Endothelial cell (in vitro differentiated cells): ENCODE data around the gene SH3BP1. TPM values are rescaled to one million over a fixed set of nuclear protein-coding genes. Genes with fewer than 3 reads are reported as not detected.
A peak's percentile ranks its signal among the peaks of the same experiment; 100 is the strongest.

Experiments
- DNase-seq: peaks from one replicate; pipeline ENCODE4 v3.0.0; 2021; ENCODE audit warnings: low spot score
- H3K27ac Mint-ChIP-seq: one replicate; pipeline ENCODE4 v1.8.0; 2021; ENCODE audit warnings: mixed read lengths, inconsistent platforms; ENCODE audit not compliant: unreplicated experiment
- H3K27me3 Mint-ChIP-seq: one replicate; pipeline ENCODE4 v1.8.0; 2021; ENCODE audit warnings: mild to moderate bottlenecking, moderate library complexity, mixed read lengths, inconsistent platforms; ENCODE audit not compliant: unreplicated experiment
- H3K36me3 Mint-ChIP-seq: one replicate; pipeline ENCODE4 v1.8.0; 2021; ENCODE audit warnings: mild to moderate bottlenecking, low read depth, mixed read lengths, inconsistent platforms; ENCODE audit not compliant: unreplicated experiment
- H3K4me1 Mint-ChIP-seq: one replicate; pipeline ENCODE4 v1.8.0; 2021; ENCODE audit warnings: mild to moderate bottlenecking, mixed read lengths, inconsistent platforms; ENCODE audit not compliant: unreplicated experiment
- H3K4me3 Mint-ChIP-seq: one replicate; pipeline ENCODE4 v1.8.0; 2021; ENCODE audit warnings: mild to moderate bottlenecking, mixed read lengths, inconsistent platforms; ENCODE audit not compliant: unreplicated experiment
- H3K9me3 Mint-ChIP-seq: one replicate; pipeline ENCODE4 v1.8.0; 2021; ENCODE audit warnings: mixed read lengths, inconsistent platforms; ENCODE audit not compliant: unreplicated experiment
- total RNA-seq: library from RNA; stranded (reverse); fragmentation: NEBNext Ultra II Directional; extraction: Animal tissue kit (Norgen Biotek cat#: 25700); gene quantifications from one replicate; pipeline ENCODE4 v1.2.1, GENCODE V29; 2021; ENCODE audit not compliant: unreplicated experiment
- TF ChIP-seq, protein P1 (sequence below): fragments of 200-600 bp; sonication (generic); IDR thresholded peaks from one replicate; pipeline ENCODE4 v1.5.0; 2021; ENCODE audit warnings: antibody characterized with exemption; ENCODE audit not compliant: unreplicated experiment

Gene SH3BP1
- total RNA-seq, 1 donor from 2014 or later: 11.6 TPM

DNA sequence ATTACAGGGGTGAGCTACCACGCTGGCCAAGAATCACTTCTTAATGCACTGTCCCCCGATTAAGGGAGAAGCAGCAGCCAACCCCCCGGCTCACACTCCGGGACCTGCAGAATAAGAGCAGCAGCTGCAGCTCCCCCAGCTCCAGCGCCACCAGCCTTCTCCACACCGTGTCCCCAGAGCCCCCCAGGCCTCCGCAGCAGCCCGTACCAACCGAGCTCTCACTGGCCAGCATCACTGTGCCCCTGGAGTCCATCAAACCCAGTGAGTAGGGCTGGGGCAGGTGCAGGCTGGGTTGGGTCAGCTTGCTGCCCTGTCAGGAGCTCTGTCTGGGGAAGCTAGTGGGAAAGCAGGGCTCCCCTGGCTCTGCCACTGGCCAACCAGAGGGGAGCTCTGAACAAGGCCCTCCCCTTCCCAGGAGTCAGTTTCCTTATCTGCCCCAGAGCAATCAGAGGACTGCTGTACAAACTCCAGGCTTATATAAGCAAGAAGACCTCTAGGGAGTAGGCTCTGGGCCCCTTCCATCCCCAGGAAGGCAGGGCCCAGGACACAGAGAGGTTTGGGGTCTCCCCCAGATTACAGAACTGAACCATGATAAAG lies 8.5 kb upstream of the SH3BP1 start:
- peaks cover 5% of the 10 kb centered on the region for H3K27me3 Mint-ChIP-seq
- no peak overlapping the region for H3K27ac Mint-ChIP-seq
- peaks cover 3% of the 10 kb centered on the region for H3K36me3 Mint-ChIP-seq
- no peaks in the 10 kb centered on the region for H3K9me3 Mint-ChIP-seq
- TF ChIP-seq, protein P1, sequence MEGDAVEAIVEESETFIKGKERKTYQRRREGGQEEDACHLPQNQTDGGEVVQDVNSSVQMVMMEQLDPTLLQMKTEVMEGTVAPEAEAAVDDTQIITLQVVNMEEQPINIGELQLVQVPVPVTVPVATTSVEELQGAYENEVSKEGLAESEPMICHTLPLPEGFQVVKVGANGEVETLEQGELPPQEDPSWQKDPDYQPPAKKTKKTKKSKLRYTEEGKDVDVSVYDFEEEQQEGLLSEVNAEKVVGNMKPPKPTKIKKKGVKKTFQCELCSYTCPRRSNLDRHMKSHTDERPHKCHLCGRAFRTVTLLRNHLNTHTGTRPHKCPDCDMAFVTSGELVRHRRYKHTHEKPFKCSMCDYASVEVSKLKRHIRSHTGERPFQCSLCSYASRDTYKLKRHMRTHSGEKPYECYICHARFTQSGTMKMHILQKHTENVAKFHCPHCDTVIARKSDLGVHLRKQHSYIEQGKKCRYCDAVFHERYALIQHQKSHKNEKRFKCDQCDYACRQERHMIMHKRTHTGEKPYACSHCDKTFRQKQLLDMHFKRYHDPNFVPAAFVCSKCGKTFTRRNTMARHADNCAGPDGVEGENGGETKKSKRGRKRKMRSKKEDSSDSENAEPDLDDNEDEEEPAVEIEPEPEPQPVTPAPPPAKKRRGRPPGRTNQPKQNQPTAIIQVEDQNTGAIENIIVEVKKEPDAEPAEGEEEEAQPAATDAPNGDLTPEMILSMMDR: no peak
- peaks cover 24% of the 10 kb centered on the region for H3K4me1 Mint-ChIP-seq
- H3K4me3 Mint-ChIP-seq: peak overlapping the region; percentile 25
- DNase-seq: no peak

DNA sequence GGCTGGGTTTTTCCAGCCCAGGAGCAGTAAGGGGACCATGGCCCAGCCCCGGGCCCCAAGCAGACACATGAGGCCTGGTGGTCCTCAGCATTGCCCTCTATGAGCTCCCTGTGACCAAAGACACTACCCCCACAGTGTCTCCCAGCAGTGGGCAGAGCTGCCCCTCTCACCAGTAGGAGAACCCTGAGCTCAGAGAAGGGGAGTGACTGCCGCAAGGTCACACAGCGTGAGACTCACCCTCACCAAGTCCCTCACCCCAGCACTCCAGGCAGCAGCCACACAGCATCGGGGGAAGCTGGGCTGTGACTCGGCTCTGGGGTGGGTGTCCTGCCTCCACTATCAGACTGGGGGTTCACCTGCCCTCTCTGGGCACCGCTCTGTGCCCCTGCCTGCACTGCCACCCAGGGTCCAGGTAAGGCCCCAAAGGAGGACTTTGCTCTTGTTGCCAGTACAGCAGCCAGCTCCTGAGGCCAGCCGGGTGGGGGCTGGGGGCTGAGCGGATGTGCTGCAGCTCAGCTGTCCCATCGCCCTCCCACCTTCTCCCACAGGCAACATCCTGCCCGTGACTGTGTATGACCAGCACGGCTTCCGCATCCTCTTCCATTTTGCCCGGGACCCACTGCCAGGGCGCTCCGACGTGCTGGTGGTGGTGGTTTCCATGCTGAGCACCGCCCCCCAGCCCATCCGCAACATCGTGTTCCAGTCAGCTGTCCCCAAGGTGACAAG lies 7.9 kb upstream of the SH3BP1 start:
- no peak for DNase-seq
- Mint-ChIP-seq H3K27ac (no peak overlapping the region), H3K9me3 (no peaks in the 10 kb centered on the region), H3K27me3 (peaks cover 5% of the 10 kb centered on the region), H3K36me3 (peaks cover 3% of the 10 kb centered on the region), H3K4me3 (peak overlapping the region; percentile 25), H3K4me1 (peaks cover 23% of the 10 kb centered on the region)
- TF ChIP-seq, protein P1: no peak

DNA sequence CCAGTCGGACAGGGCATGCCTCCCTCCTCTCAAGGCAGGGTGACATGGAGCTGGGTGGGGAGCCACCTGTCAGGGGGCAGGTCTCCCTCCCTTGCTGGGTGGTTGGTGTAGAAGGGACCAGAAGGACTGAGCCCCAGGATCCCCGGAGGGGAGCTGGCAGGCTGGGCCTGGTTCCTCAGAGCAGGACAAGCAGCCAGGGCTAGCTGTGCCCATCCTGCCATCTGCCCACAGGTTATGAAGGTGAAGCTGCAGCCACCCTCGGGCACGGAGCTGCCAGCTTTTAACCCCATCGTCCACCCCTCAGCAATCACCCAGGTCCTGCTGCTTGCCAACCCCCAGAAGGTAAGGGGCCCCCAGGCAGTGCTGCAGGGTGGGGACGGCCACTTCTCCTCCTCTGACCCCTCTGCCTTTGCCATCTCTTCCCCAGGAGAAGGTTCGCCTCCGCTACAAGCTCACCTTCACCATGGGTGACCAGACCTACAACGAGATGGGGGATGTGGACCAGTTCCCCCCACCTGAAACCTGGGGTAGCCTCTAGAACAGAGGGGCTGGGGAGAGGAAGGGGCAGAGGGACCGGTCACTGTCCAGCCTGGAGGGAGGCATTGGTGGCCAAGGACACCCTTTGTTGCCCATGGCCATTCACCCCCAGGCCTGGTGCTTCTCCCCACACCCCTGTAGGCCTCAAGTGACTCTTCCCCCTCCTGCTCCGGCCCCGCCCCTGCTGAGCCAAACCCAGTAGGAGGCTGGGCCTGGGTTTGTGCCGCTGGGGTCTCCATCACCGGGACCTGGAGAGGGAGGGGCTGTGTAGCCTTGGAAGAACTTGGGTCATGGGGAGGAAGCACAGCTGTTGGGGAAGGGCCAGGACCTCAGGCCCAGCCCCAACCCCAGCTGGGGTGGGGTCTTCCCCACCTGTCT lies 7.0 kb upstream of the SH3BP1 start:
- no peak for DNase-seq
- peaks cover 3% of the 10 kb centered on the region for H3K36me3 Mint-ChIP-seq
- H3K4me3 Mint-ChIP-seq: no peak overlapping the region
- TF ChIP-seq, protein P1: no peak
- H3K27ac Mint-ChIP-seq: no peak overlapping the region
- peaks cover 15% of the 10 kb centered on the region for H3K4me1 Mint-ChIP-seq
- H3K27me3 Mint-ChIP-seq: peaks cover 2% of the 10 kb centered on the region
- H3K9me3 Mint-ChIP-seq: no peaks in the 10 kb centered on the region

DNA sequence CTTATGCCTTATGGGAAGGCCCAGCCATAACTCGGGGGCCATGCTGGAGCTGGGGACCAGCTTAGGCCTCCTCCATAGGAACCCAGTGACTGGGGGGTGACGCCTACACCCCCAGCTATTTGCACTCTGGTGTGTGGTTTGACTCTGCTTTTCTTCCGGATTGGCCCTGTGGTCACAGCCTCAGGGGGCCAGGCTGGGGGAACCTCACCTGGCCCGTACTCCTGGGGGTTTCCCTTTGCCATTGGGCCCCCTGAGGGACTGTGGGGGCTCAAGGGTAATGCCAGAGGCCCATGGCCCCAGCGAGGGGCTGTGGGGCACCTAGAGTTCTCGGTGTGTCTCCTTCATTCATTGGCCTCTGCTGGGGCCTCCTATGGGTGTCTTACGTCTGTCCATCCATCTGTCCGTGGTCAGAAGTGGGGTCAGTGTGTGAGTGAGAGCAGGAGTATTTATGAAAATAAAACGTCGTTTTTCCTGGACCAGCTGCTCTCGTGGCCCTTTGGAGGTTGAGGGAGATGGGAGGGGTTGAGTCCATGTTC lies 6.3 kb upstream of the SH3BP1 start:
- Mint-ChIP-seq H3K9me3 (no peaks in the 10 kb centered on the region), H3K4me1 (peaks cover 15% of the 10 kb centered on the region), H3K27ac (no peak overlapping the region), H3K27me3 (peaks cover 2% of the 10 kb centered on the region), H3K4me3 (no peak overlapping the region), H3K36me3 (peaks cover 3% of the 10 kb centered on the region)
- TF ChIP-seq, protein P1: no peak
- DNase-seq: no peak
